Activated CD4-positive, alpha-beta memory T cell treated with anti-CD3 and anti-CD28 coated beads, Interleukin-2, amount 10 ng/mL, durations not matched to agents 7 days and 5 days (primary cell): ENCODE data around the gene CELF4. TPM values are rescaled to one million over a fixed set of nuclear protein-coding genes. Genes with fewer than 3 reads are reported as not detected.

Experiments
- CTCF ChIA-PET: fragments of 350-600 bp; sonication (Branson Sonifier 250); formaldehyde crosslinking; loops from one replicate; lab custom pipeline; 2021; ENCODE audit warnings: antibody characterized with exemption, inconsistent platforms; lab: Charles Lee
- POLR2A ChIA-PET: fragments of 350-600 bp; sonication (Branson Sonifier 250); formaldehyde crosslinking; loops from one replicate; lab custom pipeline; 2021; ENCODE audit warnings: antibody characterized with exemption; lab: Charles Lee
- DNase-seq: peaks from one replicate; pipeline ENCODE4 v3.0.0-alpha.2; 2020
- H3K27ac Mint-ChIP-seq: one replicate; pipeline ENCODE4 v1.8.0; 2021; ENCODE audit warnings: mild to moderate bottlenecking, mixed read lengths
- H3K27me3 Mint-ChIP-seq: one replicate; pipeline ENCODE4 v1.8.0; 2021; ENCODE audit warnings: mixed read lengths
- H3K36me3 Mint-ChIP-seq: one replicate; pipeline ENCODE4 v1.8.0; 2021; ENCODE audit warnings: low read depth, mixed read lengths
- H3K4me1 Mint-ChIP-seq: one replicate; pipeline ENCODE4 v1.8.0; 2021; ENCODE audit warnings: mixed read lengths
- H3K4me3 Mint-ChIP-seq: one replicate; pipeline ENCODE4 v1.8.0; 2021; ENCODE audit warnings: mild to moderate bottlenecking, mixed read lengths
- H3K9me3 Mint-ChIP-seq: one replicate; pipeline ENCODE4 v1.8.0; 2021; ENCODE audit warnings: mixed read lengths
- total RNA-seq, 2 experiments: library from RNA; stranded (reverse); gene quantifications; one replicate each; pipeline ENCODE4 v1.2.3, GENCODE V29; 2021

Gene CELF4
- total RNA-seq, 2 experiments from 2014 or later: not detected

GRCh38 chr18:37341473-37342086, 224.0 kb downstream of the CELF4 start:
- Mint-ChIP-seq H3K36me3 (no peaks in the 10 kb centered on the region), H3K4me1 (no peaks in the 10 kb centered on the region), H3K27ac (no peak overlapping the region), H3K9me3 (no peaks in the 10 kb centered on the region), H3K27me3 (peaks cover 7% of the 10 kb centered on the region), H3K4me3 (no peak overlapping the region)
- ChIA-PET POLR2A (no interaction called here), CTCF (interaction anchor here (0.7 kb wide), 1 partner anchor 831 kb away, joined by 3 read pairs; no protein-coding TSS in a partner anchor)
- no peak for DNase-seq

- H3K4me3 Mint-ChIP-seq: no peak overlapping the region
- H3K36me3 Mint-ChIP-seq: no peaks in the 10 kb centered on the region
- H3K27ac Mint-ChIP-seq: no peak overlapping the region
- H3K27me3 Mint-ChIP-seq: peaks cover 7% of the 10 kb centered on the region
- no peaks in the 10 kb centered on the region for H3K9me3 Mint-ChIP-seq
- ChIA-PET CTCF (no interaction called here), POLR2A (no interaction called here)
- no peaks in the 10 kb centered on the region for H3K4me1 Mint-ChIP-seq
- no peak for DNase-seq
Observed at GRCh38 chr18:37341016-37341415, 224.6 kb downstream of the CELF4 start.

GRCh38 chr18:37339701-37340215, 225.8 kb downstream of the CELF4 start:
- no peak for DNase-seq
- no peak overlapping the region for H3K27ac Mint-ChIP-seq

GRCh38 chr18:37336568-37337285, 228.9 kb downstream of the CELF4 start:
- Mint-ChIP-seq H3K4me3 (no peak overlapping the region), H3K27ac (no peak overlapping the region), H3K4me1 (no peaks in the 10 kb centered on the region), H3K36me3 (no peaks in the 10 kb centered on the region), H3K27me3 (no peaks in the 10 kb centered on the region), H3K9me3 (no peaks in the 10 kb centered on the region)
- no peak for DNase-seq
- POLR2A ChIA-PET: no interaction called here
- CTCF ChIA-PET: no interaction called here

More at GRCh38 chr18:37339701-37340215, 225.8 kb downstream of the CELF4 start:
- Mint-ChIP-seq H3K4me3 (no peak overlapping the region), H3K4me1 (no peaks in the 10 kb centered on the region), H3K27me3 (peaks cover 7% of the 10 kb centered on the region), H3K36me3 (no peaks in the 10 kb centered on the region), H3K9me3 (no peaks in the 10 kb centered on the region)
- POLR2A ChIA-PET: no interaction called here
- CTCF ChIA-PET: no interaction called here

GRCh38 chr18:37335409-37335736, 230.2 kb downstream of the CELF4 start:
- CTCF ChIA-PET: no interaction called here

GRCh38 chr18:37334631-37335408, 230.8 kb downstream of the CELF4 start:
- Mint-ChIP-seq H3K4me3 (no peak overlapping the region), H3K36me3 (no peaks in the 10 kb centered on the region), H3K9me3 (no peaks in the 10 kb centered on the region), H3K27me3 (no peaks in the 10 kb centered on the region), H3K4me1 (no peaks in the 10 kb centered on the region), H3K27ac (no peak overlapping the region)
- ChIA-PET CTCF (no interaction called here), POLR2A (no interaction called here)
- DNase-seq: no peak

More at GRCh38 chr18:37335409-37335736, 230.2 kb downstream of the CELF4 start:
- POLR2A ChIA-PET: no interaction called here
- no peak for DNase-seq
- Mint-ChIP-seq H3K4me1 (no peaks in the 10 kb centered on the region), H3K27ac (no peak overlapping the region), H3K9me3 (no peaks in the 10 kb centered on the region), H3K27me3 (no peaks in the 10 kb centered on the region), H3K36me3 (no peaks in the 10 kb centered on the region), H3K4me3 (no peak overlapping the region)

- no peak for DNase-seq
- Mint-ChIP-seq H3K27ac (no peak overlapping the region), H3K4me3 (no peak overlapping the region), H3K9me3 (no peaks in the 10 kb centered on the region), H3K27me3 (no peaks in the 10 kb centered on the region), H3K4me1 (no peaks in the 10 kb centered on the region), H3K36me3 (no peaks in the 10 kb centered on the region)
- CTCF ChIA-PET: no interaction called here
- POLR2A ChIA-PET: no interaction called here
Observed at GRCh38 chr18:37332628-37333420, 232.8 kb downstream of the CELF4 start.

- no peaks in the 10 kb centered on the region for H3K36me3 Mint-ChIP-seq
Observed at GRCh38 chr18:37332219-37332618, 233.4 kb downstream of the CELF4 start.

GRCh38 chr18:37330173-37330572, 235.4 kb downstream of the CELF4 start:
- H3K9me3 Mint-ChIP-seq: no peaks in the 10 kb centered on the region
- CTCF ChIA-PET: no interaction called here
- POLR2A ChIA-PET: no interaction called here
- no peak overlapping the region for H3K4me3 Mint-ChIP-seq
- H3K4me1 Mint-ChIP-seq: no peaks in the 10 kb centered on the region
- H3K27me3 Mint-ChIP-seq: no peaks in the 10 kb centered on the region
- H3K36me3 Mint-ChIP-seq: no peaks in the 10 kb centered on the region
- H3K27ac Mint-ChIP-seq: no peak overlapping the region
- no peak for DNase-seq

More at GRCh38 chr18:37332219-37332618, 233.4 kb downstream of the CELF4 start:
- no peaks in the 10 kb centered on the region for H3K27me3 Mint-ChIP-seq
- no peak for DNase-seq
- no peak overlapping the region for H3K27ac Mint-ChIP-seq
- H3K4me3 Mint-ChIP-seq: no peak overlapping the region
- no peaks in the 10 kb centered on the region for H3K4me1 Mint-ChIP-seq
- no peaks in the 10 kb centered on the region for H3K9me3 Mint-ChIP-seq
- ChIA-PET CTCF (no interaction called here), POLR2A (no interaction called here)

- DNase-seq: no peak
- Mint-ChIP-seq H3K4me1 (no peaks in the 10 kb centered on the region), H3K4me3 (no peak overlapping the region), H3K9me3 (no peaks in the 10 kb centered on the region), H3K27me3 (no peaks in the 10 kb centered on the region), H3K27ac (no peak overlapping the region), H3K36me3 (no peaks in the 10 kb centered on the region)
- ChIA-PET CTCF (no interaction called here), POLR2A (no interaction called here)
Observed at GRCh38 chr18:37328946-37329719, 236.5 kb downstream of the CELF4 start.

GRCh38 chr18:37327063-37327577, 238.5 kb downstream of the CELF4 start:
- no peak for DNase-seq
- no peaks in the 10 kb centered on the region for H3K9me3 Mint-ChIP-seq
- no peaks in the 10 kb centered on the region for H3K4me1 Mint-ChIP-seq
- POLR2A ChIA-PET: no interaction called here
- no peaks in the 10 kb centered on the region for H3K36me3 Mint-ChIP-seq
- no peak overlapping the region for H3K4me3 Mint-ChIP-seq
- H3K27me3 Mint-ChIP-seq: no peaks in the 10 kb centered on the region
- CTCF ChIA-PET: no interaction called here
- H3K27ac Mint-ChIP-seq: no peak overlapping the region

GRCh38 chr18:37322492-37323035, 243.0 kb downstream of the CELF4 start:
- ChIA-PET CTCF (no interaction called here), POLR2A (no interaction called here)
- Mint-ChIP-seq H3K36me3 (no peaks in the 10 kb centered on the region), H3K4me3 (no peak overlapping the region), H3K27ac (no peak overlapping the region), H3K27me3 (no peaks in the 10 kb centered on the region), H3K4me1 (no peaks in the 10 kb centered on the region), H3K9me3 (no peaks in the 10 kb centered on the region)
- peak; percentile 17 for DNase-seq
